CD1c-positive myeloid dendritic cell (primary cell): ENCODE data around the gene TCF4.

Experiments
- DNase-seq: peaks from one replicate; pipeline ENCODE4 v3.0.0-alpha.2; 2016; ENCODE audit errors: extremely low spot score

Gene TCF4

DNA sequence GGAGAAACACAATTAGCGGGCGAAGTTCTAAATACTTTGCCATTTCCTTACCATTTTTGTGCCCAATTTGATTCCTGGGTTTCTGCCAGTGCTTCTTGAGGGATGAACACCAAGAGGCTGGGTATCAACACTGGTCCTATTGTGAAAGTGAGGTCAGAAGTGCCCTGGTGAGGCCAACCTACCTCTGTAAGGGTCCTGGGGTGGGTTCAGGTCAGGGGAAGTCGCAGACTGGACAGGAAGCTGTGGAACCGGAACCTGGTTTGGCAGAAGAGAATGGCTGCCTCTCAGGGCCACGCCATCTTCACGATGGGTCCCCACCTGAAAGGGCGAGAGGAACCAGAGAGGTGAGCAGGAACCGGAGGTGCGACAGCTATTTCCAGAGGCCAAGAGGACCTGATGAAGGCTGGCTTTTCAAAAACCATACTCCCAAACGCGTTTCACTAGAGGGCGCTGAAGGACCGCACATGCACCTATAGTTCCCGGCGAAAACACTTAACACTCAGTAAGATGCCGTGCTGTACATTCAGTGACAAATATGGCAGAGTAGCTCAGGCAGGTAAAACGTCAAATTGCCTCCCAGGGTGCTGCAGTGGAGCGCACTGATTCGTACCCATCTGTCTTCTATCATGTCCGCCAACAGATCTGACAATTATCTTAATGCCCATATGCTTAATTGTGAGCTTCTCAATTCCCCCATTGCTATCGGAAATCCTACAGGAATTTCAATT, 353.5 kb downstream of the TCF4 start:
- DNase-seq = peak; percentile 75

DNA sequence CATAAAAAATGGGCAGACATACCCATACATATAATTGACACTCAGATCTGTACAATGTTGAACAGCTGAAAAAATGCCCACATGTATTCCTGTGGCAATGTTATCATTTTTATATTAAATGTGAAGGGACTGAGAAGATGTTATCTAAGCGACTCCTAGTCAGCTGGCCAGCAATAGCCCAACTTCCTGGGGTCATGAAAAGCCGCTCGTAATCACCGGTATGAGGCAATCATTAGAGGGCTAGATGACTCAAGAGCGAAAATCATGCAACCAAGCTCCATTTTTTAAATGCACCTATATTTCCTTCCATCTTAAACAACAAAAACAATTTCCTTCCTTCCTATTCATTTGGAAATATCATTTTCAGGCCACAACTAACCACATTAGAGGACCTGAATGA, 354.1 kb downstream of the TCF4 start:
- peak; percentile 7 for DNase-seq

DNA sequence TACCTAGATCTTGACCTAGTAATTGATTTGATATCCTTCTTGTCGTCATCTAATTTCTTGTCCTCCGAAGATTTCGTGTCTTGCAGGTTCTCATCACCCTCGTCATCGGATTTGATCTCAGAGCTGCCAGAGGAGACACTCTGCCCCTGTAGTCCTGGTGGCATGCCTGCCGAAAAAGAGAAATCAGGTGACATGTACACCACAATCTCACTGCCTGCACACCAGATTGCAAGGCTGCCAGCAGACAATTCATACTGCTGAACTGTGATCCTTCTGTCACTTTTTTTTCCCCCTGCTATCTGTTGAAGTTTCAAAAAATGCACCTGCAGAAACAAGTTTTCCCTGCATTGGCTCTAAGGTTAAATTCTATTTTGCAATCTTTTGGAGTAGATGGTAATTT, 355.5 kb downstream of the TCF4 start:
- DNase-seq = no peak

DNA sequence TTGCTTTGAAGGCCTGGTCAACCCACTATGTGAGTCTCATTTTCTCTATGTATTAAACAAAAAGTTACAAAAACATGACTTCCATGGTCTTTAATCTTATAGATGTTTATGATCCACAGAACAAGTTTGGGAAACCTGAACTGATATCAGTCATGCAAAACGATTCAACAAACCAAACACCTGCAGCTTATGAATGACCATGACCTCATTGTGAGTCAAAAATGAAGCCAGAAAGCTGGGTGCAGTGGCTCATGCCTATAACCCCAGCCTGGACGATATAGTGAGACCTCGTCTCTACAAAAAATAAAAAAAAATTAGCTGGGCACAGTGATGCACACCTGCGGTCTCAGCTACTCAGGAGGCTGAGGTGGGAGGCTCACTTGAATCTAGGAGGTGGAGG, 358.3 kb downstream of the TCF4 start:
- DNase-seq = no peak

DNA sequence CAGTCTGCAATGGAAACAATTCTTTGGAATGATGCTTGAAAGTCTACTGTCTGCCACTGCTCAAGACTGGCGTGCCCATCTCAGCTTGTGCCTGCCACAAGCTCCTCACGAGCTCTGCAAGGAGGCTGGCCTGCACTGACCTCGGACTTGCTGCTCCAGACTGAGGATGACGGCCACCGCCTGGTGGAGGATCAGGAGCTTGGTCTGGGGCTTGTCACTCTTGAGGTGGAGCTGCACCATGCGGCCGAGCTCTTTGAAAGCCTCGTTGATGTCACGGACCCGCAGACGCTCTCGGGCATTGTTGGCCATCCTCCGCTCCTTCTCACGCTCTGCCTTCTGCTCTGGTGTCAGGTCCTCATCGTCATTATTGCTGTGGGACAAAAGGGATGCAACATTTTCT, 359.3 kb downstream of the TCF4 start:
- no peak for DNase-seq

DNA sequence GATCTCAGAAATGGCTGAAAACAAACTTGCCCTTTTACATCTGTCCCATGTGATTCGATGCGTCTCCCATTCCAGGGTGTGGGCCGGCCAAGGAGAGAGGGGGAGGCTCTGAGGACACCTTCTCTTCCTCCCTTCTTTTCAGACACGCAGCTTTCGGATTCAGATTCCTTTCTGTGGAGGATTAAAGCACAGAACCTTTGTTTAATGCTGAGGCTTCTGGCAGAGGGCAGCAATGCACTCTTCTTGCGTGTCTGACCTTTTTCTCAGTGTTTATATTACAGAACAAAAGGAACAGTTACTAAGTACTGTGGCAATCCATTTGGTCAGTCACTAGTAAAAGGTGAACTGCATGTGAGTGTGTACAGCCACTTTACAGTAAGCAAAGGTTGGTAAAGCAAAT, 359.8 kb downstream of the TCF4 start:
- DNase-seq = no peak

DNA sequence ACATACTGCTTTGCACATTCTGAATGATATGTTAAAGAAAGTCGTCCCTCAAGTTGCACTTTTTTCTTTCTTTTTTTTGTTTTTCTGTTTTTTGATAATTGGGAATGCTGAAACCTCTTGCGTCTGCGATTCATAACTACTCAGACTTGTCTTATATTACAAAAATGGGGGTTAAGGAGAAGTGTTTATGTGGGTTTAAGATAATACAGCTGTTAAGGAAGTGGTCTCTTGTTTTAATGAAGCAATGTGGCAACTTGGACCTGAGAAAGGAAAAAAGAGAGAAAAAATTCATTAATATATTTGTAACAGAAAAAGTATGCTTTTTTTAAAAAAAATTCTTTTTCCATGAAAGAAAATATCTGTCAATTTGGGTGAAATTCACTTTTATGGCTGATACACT, 360.2 kb downstream of the TCF4 start:
- DNase-seq = no peak

DNA sequence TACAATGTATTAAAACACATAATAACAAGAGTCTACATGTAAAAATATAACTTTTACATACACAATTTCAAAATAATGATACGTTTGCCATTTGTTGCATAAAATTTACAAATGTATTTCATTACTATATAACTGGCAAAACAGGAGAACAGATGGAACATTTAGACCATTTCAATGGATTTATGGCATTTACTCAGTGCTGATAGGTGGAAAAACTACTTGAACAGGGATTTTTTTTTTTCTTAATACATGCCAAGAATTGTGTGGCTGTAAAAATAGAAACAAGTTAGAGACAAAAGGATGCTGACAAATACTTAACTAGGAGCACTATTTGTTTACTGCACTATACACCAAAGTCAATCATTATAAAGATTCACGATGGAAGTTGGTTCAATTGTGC, 361.9 kb downstream of the TCF4 start:
- no peak for DNase-seq

DNA sequence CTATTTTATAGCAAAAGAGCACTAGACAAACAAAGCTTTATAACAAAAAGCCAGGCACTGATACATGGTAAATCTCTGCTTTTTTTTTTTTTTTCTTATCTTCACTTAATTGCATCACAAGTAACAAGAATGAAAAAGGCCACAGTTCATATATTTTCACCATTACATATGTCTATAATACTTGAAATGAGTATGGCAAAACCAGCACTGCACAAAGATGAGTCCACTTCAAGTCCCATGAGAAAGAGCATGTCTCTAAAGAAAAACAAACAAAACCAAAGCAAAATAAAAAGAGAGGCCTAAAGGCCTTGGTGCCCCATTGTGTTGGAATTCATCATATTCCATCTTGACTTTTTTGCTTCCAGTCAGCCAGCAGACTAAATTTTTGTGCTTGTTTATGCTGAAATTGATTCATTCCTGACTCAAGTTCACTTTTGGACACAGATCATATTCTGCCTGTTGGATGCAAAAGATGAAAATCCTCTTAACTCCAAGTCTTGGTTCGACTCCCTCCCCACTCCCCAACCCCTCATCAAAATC, 363.8 kb downstream of the TCF4 start:
- DNase-seq = no peak

DNA sequence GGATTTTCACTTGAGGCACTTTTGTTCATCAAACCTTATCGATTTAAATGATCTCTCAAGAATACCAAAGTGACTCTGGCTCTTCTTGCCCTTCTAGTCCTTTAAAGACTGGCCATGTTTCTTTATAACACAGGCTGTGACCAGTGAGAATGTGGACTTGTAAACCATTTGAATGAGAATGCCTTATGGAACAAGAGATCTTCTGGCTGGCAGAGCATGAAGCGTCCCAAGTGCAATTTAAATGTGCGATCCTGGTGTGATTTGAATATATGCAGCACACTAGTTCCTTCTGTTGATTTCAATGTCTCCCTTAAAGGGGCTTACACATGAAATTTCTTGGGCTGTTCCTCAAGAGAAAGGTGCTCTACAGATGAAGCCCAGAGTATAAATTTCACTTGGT, 366.4 kb downstream of the TCF4 start:
- no peak for DNase-seq

DNA sequence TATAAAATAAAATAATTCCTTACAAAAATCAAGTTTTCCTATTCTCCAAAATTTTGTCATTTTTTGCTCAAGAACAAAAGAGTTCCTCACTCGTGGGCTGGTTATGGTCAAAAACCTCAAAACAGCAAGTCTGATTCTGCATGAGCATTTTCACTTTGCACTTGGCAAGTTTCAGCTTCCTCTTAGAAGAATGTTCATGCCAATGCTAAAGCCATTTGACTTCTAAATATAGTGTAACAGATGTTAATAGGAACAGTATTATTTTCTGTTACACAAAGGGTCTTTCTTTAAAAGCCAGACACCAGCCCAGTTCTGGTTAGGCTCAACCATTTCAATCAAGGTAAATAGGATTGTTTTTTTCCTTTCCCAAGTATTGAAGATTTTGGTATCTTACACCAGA, 367.5 kb downstream of the TCF4 start:
- DNase-seq = no peak

DNA sequence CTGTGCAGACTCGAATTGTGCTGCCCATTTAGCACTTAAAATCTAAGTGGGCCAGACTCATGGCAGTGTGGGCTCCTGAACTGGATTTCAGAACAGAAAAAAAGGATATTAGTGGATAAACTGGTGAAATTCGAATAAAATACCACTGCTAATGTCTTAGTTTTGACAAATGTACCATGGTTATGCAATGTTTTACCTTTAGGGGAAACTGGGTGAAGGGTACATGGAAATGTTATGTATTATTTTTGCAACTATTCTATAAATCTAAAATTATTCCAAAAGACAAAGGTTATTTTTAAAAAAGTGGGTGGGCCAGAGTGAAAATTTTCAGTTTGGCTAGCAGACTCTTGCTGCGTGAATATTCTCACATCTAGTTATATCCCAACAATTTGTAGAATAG, 368.2 kb downstream of the TCF4 start:
- DNase-seq = no peak

DNA sequence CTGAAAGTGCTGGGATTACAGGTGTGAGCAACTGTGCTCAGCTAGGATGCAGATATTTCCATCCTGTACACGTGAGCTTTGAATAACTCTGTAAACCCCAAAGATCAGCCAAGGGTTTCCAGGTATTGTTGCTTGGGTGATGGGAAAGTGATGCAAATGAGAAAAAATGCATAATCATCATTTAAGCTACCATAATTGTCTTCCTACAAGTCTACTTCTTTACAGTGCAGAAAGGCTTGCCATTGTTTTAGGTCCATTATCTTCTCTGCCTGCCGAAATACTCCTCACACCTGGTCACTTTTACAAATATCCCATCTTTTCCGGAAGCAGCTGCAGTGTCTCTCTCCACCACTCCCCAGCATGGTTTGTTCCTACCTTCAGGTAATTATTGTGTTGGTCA, 368.9 kb downstream of the TCF4 start:
- no peak for DNase-seq

DNA sequence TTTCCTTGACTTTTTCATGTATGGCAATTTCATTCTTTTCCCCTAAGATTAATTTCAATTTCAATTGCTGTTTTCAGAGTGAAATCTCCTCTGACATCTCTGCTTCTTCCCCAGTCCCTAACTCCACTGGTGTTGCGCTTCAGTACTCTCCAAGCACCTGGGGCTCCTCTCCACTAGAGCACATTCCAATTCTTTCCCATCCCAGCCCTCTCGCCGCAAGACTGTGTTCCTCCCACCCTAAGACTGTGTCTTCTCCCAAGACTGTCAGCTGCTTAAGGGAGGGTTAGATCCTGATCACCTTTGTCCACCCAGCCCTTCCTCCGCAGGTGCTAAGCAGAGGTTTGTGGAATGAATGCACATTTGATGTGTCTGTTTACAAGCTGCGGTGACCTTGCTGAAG, 373.0 kb downstream of the TCF4 start:
- no peak for DNase-seq

DNA sequence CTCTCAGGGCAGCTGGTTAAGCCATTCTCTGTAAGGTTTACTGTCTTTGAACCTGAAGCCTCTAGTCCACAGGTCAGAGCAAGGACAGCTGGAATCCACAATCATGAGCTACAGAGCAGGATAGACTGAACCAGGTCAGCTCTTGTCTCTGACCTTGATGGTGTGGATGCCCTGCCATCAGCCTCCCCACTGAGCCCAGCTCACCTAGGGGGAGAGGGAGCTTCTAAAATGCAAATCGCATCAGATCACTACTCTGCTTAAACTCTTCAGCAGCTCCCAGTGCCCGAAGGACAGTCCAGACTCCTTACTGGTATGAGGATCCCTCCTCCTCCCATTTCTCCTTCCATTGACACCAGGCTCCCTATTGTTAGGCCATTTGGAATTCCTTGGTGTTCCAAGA, 373.5 kb downstream of the TCF4 start:
- DNase-seq = no peak

DNA sequence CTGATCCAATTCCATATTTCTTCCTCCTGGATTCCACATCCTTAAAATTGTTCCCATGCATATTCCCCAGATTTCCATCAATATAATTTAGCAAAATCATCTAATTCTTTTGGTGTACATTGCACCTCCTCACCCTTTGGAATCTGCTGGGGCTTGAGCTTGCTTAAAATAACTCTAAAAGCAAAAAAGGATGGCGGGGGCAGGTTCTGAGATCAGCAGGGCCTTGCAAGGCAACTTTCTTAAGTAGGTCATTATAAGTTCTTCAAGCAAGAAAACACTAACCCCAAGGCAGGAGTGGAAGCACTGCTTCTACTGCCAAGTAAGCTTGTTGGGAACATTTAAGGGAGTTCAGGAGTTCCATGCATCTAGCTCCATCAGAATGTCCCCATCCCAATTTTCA, 374.4 kb downstream of the TCF4 start:
- no peak for DNase-seq

DNA sequence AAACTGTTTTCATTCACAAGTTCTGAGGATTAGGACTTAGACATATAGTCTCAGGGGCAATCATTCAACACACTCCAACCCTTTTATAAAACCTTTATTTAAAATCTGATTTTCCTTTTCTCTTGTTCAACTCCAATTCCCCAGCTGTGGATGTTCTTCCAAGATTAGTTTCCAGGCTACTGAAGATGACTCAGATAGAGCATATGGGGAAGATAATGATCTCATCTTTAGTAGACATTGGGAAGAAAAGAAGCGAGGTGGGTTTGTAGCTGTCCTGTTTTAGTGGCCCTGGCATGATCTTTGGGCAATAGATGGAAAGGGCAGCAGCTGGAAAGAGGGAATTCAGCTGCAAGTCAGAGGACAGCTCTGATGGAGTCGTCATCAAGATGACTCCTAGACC, 381.1 kb downstream of the TCF4 start:
- DNase-seq = no peak

DNA sequence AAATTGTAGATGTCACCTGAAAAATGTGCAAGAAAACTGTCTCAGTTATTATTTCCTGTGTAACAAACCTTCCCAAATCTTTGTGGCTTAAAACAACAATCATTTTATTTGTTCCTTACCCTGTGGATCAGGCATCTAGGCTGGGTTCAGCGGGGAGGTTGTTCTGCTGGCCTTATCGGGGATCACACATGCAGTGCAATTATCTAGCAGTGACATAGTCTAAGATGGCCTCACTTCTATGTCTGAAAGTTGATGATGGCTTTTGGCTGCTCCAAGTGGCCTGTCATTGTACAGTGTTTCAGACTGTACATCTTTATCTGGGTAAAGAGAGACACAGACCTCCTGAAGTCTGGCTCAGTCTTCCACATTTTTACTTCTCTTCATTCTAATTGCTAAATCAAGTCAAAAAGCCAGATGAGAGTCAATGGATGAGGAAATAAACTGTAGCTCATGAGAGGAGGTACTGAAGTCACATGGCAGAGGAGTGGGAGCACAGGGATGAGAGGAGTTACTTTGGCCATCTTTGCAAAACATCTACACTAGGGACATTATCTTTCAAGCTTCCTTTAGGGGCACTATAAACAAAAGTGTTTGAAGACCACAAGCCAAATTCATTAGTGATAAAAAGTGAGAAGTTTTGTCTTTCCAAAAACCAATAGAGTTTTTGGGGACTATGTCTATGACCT, 385.6 kb downstream of the TCF4 start:
- no peak for DNase-seq

DNA sequence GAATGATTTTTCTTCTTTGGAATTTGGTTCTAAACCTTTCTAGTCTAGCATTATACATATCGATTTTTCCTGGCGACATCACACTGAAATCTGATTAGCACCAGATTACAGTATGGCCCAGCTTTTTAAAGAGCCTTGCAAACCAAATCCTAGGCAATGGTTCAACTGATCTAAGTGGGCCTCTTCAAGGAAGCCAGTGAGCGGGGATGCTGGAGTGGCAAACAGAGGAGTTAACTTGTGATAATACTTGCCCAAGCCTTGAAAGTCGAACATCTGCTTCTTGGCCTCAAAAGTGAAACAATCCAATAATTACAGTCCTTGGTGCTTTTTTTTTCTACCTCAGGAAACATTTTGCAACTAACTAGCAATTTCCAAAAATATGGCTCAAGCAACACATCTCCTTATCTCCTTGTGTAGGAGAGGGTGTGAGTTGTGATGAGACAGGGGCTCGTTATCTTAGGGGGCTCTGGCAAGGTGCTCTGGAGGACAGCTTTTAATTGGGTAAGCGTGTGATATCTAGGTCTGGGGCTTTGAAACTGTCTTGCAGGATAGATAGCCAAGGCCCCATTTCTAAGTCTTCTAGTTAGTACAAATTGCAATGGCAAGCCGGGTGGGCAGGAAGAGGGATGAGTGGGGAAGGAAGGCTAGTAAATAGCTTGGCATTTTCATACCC, 388.6 kb downstream of the TCF4 start:
- DNase-seq = no peak

DNA sequence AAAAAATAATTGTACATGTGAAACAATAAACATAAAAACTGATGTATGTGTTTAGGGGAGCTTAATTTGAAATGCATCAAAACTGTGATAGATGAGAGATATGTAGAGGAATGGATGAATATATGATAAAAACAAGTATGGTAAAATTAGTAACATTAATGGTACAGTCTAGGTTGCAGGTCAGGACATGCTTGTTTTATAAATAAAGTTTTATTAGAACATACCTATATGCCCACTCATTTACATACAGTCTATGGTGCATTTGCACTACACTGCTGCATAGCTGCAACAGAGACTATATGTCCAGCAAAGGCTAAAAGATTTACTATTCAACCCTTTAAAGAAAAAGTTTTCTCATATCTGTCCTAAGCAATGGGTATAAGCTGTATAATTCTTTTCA, 392.1 kb downstream of the TCF4 start:
- DNase-seq = no peak

DNA sequence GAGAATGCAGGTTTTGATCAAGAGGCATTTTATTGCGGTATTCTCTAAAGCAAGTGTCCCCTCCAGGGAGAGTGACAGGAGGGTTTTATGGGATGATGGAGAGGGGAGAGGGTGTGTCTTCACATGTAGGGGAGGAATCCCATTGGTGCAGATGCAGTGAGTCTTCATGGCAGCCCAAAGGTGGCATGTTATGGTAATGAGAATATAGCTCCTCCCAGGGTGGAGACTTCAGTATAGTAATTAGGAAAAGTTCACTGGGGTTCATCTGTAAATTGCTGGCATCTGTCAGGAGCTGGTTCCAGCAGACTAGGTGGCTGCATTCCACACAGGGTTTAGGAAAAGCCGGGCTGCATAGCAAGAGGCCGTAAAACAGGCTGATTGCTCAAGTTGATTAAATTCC, 398.0 kb downstream of the TCF4 start:
- DNase-seq = no peak

DNA sequence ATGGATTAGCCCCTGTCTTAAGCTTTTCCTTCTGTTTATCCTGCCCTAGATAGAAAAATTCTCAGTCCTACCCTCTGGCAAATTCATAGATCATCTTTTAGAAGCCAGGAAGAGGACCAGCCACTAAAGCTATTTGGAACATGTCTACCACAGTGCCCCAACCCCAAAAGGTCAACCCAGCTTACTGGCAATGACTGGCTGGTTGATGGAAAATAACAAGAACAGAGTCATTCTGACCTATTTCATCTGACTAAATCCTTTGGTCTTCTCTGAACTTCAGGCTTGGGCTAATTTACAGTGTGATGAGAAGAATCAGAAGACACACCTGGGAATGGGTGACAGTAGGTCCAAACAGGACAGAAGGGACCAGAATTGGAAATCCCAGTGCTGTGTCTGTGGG, 401.4 kb downstream of the TCF4 start:
- DNase-seq = no peak

DNA sequence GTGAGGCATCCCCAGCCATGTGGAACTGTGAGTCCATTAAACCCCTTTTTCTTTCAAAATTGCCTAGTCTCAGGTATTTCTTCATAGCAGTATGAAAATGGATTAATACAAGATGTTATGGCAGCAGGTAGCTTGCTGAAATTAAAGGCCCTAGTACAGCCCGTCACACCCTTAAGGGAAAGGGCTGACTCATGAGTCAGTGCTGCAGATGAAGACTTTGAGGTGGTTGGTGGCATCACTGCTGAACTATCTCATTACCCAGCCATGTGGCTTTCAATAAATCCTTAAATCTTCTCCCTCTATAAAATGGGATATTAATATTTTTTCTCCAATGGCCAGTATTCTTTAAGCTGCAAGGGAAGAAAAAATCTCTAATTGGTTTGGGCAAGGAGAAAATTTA, 402.6 kb downstream of the TCF4 start:
- no peak for DNase-seq
